ENCODE results near the gene CD248.
"Not testable (repeated sequence)": the region's sequence is repeated elsewhere in the genome, so short reads cannot be mapped to it uniquely, and the experiment has no call there.

Gene CD248

DNA sequence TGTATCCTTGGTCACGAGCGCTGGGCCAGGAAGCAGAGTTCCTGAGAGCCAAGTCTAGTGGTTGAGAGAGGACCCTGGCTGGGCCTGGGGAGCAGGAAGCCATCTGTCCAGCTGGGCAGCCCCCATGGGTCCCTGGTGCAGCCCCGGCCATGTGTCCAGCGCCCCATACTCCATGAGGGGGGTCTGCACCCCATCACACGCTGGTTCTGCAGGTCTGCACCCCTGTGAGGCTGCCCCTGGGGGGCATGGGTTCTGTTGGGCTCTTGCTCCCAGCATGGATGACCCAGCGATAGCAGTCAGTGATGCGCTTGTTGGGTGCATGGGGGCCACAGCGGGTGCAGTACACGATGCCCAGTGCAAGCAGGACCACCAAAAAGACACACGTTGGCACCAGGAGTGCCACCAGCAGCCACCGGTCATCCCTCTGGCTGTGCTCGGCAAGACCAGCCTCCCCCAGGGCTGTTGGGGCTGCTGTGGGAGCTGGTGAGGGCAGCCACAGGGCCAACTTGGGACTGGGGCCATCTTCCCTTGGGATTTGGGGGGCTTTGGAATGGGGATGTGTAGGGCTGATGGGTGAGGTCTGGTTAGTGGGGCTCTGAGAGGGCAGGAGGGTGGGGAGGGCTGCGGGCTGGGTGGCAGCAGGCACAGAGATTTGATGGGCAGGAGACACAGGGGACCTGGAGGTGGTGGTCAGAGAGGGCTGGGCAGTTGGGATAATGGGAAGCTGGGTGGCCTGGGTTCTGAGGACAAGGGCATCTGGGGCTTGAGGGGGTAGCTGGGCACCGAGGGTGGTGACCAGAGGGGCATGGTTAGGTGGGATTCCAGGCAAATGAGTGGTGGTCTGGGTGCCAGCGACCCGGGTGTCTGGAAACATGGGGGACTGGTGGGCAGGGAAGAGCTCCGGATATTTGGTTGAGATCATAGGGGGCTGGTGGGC lies 2.0 kb downstream of the CD248 start:
- H3K4me3 Mint-ChIP-seq: peak overlapping the region; percentile 5

DNA sequence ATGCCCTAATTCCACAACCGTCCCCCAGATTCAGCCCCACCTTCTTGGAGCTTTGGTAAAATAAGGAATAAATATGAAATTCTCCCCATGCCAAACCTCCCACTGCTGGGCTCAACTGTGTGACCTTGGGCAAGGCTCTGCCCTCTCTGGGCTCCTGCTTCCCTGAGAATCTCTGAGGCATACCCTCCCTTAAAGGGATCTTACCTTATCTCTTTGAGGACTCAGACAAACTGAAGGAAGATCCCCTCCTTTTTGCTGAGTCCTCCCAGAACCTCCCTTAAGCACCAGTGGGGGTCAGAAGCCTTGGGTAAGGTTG lies 2.7 kb downstream of the CD248 start:
- Mint-ChIP-seq H3K36me3 (ENCODE audit: low read depth) (peaks cover 3% of the 10 kb centered on the region), H3K27me3 (ENCODE audit: low read depth) (peaks cover 7% of the 10 kb centered on the region), H3K27ac (peak overlapping the region; percentile 41), H3K4me3 (peak overlapping the region; percentile 53), H3K9me3 (no peaks in the 10 kb centered on the region), H3K4me1 (ENCODE audit: low read depth) (peaks cover 23% of the 10 kb centered on the region)

More for the DNA sequence above, 2.0 kb downstream of the CD248 start:
- Mint-ChIP-seq H3K36me3 (ENCODE audit: low read depth) (peaks cover 3% of the 10 kb centered on the region), H3K27ac (peak overlapping the region; percentile 34), H3K27me3 (ENCODE audit: low read depth) (peaks cover 7% of the 10 kb centered on the region), H3K4me1 (ENCODE audit: low read depth) (peaks cover 25% of the 10 kb centered on the region), H3K9me3 (no peaks in the 10 kb centered on the region)

DNA sequence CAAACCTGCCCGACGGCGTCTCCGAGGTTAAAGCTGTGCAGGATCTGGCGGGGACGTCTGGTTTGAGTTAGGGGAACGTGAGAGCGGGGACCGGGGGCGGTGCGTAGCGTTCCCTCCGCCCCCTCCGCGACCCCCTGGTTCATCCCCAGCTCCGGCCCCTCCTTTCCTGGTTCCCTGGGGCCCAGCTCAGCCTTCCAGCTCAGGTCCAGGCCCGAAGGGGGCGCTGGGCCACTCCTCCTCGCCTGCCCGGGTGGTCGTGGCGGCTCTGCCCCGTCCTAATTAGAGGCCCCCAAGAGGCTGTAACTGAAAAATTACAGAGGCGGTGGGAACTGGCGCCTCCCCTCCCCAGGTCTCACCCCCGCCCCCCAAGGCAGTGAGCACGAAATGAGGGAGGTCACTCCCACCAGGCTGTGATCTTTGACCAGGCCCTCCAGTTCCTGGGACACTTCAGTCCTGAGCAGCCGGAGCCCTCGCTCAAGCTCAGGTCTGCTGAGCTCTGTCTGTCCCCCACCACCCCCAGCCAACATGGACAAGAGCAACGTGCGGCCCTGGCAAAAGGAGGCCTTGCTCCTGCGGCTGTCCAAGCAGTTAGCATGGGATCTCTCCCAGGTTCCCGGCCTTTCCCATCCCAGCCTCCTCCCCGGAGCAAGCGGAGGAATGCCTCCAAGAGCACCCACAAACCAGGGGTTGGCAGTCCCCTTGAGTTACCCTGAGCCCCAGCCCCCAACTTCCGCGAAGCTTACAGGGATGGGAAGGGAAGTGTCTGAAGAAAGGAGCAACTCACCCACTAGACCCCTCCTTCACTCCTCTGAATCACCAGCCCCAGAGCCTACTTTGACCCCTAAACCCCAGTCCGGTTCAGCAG lies 3.3 kb downstream of the CD248 start:
- H3K36me3 Mint-ChIP-seq (ENCODE audit: low read depth): no peaks in the 10 kb centered on the region
- peaks cover 18% of the 10 kb centered on the region for H3K4me1 Mint-ChIP-seq (ENCODE audit: low read depth)
- H3K4me3 Mint-ChIP-seq: peak overlapping the region; percentile 88
- peak overlapping the region; percentile 93 for H3K27ac Mint-ChIP-seq
- H3K27me3 Mint-ChIP-seq (ENCODE audit: low read depth): peaks cover 4% of the 10 kb centered on the region
- H3K9me3 Mint-ChIP-seq: no peaks in the 10 kb centered on the region

DNA sequence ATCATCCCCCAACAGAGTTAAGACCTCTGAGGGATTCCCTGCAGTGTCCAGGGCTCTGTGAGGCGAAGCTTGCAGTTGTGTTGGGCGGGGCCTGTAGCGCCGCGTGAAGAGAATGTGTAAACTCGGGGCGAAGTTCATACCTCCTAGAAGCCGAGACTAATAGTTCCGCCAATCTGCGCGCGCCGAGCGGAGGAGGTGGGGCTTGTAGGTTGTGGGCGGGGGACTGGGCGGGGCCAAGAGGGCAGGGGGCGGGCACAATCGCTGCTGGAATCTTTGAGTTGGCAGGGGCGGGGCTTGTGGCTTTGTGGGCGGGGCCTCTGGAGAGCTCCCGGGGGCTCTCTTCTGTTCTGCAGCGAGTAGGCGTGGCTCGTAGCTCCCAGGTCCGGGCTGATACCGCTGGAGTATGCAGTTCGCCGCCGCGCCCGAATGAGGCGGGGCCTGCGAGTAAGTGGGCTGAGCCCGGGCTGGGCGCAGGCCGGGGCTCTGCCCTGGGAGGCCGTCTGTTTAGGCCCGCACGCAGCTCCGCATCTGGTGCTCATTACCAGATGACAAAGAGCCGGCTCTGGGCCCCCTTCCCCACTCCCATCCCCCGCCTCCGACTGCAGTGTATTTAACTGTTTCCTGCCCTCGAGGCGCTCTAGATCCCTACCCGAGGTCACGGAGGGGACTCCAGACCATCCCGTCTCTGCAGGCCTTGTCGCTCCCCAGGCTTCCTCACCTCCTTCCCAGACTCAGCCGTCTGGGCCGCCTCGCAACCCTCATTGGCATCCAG lies 4.1 kb downstream of the CD248 start:
- no peaks in the 10 kb centered on the region for H3K36me3 Mint-ChIP-seq (ENCODE audit: low read depth)
- peaks cover 10% of the 10 kb centered on the region for H3K4me1 Mint-ChIP-seq (ENCODE audit: low read depth)
- H3K27ac Mint-ChIP-seq: peak overlapping the region; percentile 93
- no peaks in the 10 kb centered on the region for H3K9me3 Mint-ChIP-seq
- peak overlapping the region; percentile 88 for H3K4me3 Mint-ChIP-seq
- peaks cover 5% of the 10 kb centered on the region for H3K27me3 Mint-ChIP-seq (ENCODE audit: low read depth)

DNA sequence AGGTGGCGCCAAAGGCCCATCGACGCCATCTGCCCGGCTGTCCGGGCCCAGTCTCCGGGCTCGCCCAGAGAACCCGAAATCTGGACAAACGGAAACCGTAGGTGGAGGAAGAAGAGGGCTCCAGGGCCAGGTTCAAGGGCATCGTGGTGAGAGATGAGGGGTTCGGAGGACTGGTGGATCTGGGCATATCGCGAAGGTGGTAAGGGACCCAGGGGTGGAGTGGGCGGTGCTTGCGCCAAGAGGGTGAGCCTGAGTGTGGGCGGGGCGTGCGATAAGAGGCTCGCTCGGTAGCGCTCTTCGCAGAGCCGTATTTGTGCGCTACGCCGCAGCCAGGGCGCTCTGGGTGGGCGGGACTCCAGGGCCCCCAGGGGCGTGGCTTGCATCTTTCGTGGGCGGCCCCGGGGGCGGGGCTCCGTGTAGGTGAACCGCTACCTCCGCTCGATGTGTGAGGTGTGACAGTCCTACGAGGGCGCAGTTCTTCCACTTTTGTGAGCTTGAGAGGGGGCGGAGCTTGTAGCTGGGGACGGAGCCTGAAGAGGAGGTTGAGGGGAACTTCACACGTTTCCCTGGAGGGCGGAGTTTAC lies 4.8 kb downstream of the CD248 start:
- Mint-ChIP-seq H3K27me3 (ENCODE audit: low read depth) (peaks cover 9% of the 10 kb centered on the region), H3K36me3 (ENCODE audit: low read depth) (no peaks in the 10 kb centered on the region), H3K4me1 (ENCODE audit: low read depth) (peaks cover 6% of the 10 kb centered on the region), H3K4me3 (peak overlapping the region; percentile 88), H3K27ac (peak overlapping the region; percentile 93), H3K9me3 (no peaks in the 10 kb centered on the region)

DNA sequence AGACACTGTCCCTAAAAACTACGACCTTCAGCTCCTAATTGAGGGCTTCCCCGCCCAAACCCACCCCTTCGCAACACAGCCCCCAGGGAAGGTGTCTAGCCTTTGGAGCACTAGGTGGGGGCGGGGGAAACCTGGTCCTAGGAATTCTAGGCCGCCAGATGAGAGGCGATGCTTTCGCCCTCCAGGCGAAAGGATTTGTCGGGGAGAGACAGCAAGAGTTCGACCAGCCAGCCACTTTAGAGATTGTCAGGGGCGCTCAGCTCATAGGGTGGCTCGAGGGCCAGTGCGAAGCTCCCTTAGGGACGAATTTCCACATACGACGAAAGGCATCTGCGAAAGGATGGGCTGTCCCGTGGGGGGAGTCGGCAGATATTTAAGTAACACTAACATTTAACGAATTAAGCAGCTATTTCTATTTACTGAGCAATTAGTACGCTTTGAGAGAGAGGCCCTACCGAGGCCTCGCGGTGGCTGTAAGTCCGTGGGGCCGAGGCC lies 5.3 kb downstream of the CD248 start:
- peaks cover 9% of the 10 kb centered on the region for H3K27me3 Mint-ChIP-seq (ENCODE audit: low read depth)
- H3K4me1 Mint-ChIP-seq (ENCODE audit: low read depth): peaks cover 6% of the 10 kb centered on the region
- no peaks in the 10 kb centered on the region for H3K9me3 Mint-ChIP-seq
- no peaks in the 10 kb centered on the region for H3K36me3 Mint-ChIP-seq (ENCODE audit: low read depth)
- peak overlapping the region; percentile 93 for H3K27ac Mint-ChIP-seq
- peak overlapping the region; percentile 88 for H3K4me3 Mint-ChIP-seq

DNA sequence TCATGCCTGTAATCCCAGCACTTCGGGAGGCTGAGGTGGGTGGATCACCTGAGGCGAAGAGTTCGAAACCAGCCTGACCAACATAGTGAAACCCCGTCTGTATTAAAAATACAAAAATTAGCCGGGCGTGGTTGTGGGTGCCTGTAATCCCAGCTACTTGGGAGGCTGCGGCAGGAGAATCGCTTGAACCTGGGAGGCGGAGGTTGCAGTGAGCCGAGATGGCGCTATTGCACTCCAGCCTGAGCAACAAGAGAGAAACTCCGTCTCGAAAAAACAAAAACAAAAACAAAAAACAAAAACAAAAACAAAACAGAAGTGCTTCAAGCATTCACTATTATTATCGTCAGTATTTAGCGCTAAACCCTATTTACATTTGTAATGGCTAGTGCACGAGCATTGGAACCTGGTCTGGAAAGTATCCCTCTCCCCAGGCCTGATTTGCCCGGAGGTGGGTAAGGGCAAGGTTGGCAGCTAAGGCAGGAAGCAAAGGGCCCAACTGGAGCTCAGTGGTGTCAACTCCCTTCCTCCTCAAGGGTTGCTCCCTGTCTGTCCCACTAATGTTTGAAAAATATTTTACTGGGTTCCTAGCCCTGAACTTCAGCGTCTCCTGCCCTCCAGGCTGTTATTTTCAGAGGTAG lies 5.9 kb downstream of the CD248 start:
- H3K4me1 Mint-ChIP-seq (ENCODE audit: low read depth); H3K4me3 Mint-ChIP-seq; H3K9me3 Mint-ChIP-seq; H3K36me3 Mint-ChIP-seq (ENCODE audit: low read depth); H3K27me3 Mint-ChIP-seq (ENCODE audit: low read depth): not testable (repeated sequence)
- peak overlapping the region; percentile 15 for H3K27ac Mint-ChIP-seq

DNA sequence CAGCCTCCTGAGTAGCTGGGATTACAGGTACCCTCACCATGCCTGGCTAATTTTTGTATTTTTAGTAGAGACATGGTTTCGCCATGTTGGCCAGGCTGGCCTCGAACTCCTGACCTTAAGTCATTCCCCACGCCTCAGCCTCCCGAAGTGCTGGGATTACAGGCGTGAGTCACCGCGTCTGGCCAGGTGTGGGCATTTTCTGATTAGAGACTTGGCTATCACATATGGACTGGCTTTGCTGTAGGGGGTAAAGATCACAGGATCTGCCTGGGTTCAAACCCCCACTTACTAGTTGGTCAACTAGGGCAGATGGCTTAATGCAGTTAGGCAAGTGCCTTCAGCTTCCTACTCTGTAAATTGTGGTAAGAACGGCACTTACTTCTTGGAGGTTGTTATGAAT lies 6.5 kb downstream of the CD248 start:
- H3K36me3 Mint-ChIP-seq (ENCODE audit: low read depth): no peaks in the 10 kb centered on the region
- no peak overlapping the region for H3K27ac Mint-ChIP-seq
- H3K27me3 Mint-ChIP-seq (ENCODE audit: low read depth): peaks cover 6% of the 10 kb centered on the region
- H3K4me3 Mint-ChIP-seq: no peak overlapping the region
- peaks cover 6% of the 10 kb centered on the region for H3K4me1 Mint-ChIP-seq (ENCODE audit: low read depth)
- no peaks in the 10 kb centered on the region for H3K9me3 Mint-ChIP-seq

DNA sequence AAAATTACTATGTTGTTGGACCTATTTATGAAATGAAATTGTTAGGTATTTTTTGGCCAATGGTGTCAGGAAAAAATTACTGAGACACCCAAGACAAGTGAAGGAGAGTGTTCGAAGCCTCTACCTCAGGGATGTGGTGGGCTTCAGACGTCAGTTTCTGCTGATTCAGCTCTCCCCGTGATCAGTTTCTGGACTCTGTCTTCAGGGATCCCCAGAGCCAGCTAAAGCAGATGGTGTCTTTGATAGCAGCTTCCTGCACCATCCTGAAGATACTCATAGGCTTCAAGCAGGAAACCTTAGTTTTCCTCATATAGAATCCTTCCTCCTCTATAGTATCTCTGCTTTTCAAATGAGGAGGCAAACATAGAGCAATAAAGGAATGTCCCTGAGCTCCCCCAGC lies 7.4 kb downstream of the CD248 start:
- Mint-ChIP-seq H3K27ac (no peak overlapping the region), H3K4me1 (ENCODE audit: low read depth) (peaks cover 6% of the 10 kb centered on the region), H3K27me3 (ENCODE audit: low read depth) (peaks cover 4% of the 10 kb centered on the region), H3K36me3 (ENCODE audit: low read depth) (no peaks in the 10 kb centered on the region), H3K4me3 (no peak overlapping the region), H3K9me3 (no peaks in the 10 kb centered on the region)

DNA sequence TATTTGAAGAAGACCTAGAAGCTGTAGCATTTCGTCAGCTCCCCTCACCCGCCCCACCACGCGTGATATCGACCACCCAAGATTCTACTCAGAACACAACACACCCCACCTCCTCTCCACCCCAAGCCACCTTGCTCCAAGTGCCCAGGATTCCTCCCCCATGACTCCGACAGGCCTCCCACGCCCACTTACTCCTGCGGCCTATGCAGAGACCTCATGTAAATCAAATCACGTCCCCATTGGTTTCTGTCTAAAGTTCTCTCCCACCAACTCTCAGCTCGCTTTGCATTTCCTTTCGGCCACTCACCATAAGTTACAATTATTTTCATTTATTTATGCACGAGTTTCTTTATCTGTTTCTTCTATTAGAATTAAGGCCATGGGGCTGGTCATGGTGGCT lies 14.2 kb downstream of the CD248 start:
- Mint-ChIP-seq H3K27me3 (ENCODE audit: low read depth) (peaks cover 3% of the 10 kb centered on the region), H3K4me3 (no peak overlapping the region), H3K9me3 (no peaks in the 10 kb centered on the region), H3K36me3 (ENCODE audit: low read depth) (no peaks in the 10 kb centered on the region), H3K27ac (no peak overlapping the region), H3K4me1 (ENCODE audit: low read depth) (no peaks in the 10 kb centered on the region)

DNA sequence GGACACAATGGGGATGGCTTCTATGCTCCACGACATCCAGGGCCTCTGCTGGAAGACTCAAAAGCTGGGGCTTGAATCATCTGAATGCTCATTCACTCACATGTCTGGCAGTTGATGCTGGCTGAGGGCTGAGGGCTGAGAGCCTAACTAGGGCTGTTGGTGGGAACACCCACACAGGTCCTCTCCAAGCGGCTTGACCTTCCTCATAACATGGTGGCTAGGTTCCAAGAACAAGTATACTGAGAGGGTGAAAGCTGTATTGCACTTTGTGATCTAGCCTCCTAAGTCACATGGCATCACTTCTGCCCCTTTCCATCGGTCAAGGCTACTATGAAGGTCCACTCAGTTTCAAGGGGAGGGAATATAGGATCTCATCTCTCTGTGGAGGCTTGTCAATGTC lies 17.7 kb downstream of the CD248 start:
- H3K4me3 Mint-ChIP-seq: no peak overlapping the region
- H3K36me3 Mint-ChIP-seq (ENCODE audit: low read depth): no peaks in the 10 kb centered on the region
- no peak overlapping the region for H3K27ac Mint-ChIP-seq
- H3K4me1 Mint-ChIP-seq (ENCODE audit: low read depth): no peaks in the 10 kb centered on the region
- H3K27me3 Mint-ChIP-seq (ENCODE audit: low read depth): no peaks in the 10 kb centered on the region
- no peaks in the 10 kb centered on the region for H3K9me3 Mint-ChIP-seq

DNA sequence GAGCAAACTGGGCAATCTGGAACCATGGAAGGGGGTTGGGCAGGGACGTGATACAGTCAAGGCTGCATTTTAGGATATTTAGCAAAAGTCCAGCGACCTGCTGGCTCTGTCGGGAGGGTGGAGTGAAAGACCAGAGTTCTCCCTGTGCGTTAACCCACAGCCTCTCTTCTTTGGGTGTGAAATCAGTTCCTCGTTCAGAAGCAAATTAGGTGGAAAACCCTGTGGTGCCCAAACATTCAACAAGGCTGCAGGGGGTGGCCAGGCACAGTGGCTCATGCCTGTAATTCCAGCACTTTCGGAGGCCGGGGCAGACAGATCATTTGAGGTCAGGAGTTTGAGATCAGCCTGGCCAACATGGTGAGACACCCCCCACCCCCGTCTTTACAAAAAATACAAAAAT lies 19.2 kb downstream of the CD248 start:
- no peak overlapping the region for H3K4me3 Mint-ChIP-seq

DNA sequence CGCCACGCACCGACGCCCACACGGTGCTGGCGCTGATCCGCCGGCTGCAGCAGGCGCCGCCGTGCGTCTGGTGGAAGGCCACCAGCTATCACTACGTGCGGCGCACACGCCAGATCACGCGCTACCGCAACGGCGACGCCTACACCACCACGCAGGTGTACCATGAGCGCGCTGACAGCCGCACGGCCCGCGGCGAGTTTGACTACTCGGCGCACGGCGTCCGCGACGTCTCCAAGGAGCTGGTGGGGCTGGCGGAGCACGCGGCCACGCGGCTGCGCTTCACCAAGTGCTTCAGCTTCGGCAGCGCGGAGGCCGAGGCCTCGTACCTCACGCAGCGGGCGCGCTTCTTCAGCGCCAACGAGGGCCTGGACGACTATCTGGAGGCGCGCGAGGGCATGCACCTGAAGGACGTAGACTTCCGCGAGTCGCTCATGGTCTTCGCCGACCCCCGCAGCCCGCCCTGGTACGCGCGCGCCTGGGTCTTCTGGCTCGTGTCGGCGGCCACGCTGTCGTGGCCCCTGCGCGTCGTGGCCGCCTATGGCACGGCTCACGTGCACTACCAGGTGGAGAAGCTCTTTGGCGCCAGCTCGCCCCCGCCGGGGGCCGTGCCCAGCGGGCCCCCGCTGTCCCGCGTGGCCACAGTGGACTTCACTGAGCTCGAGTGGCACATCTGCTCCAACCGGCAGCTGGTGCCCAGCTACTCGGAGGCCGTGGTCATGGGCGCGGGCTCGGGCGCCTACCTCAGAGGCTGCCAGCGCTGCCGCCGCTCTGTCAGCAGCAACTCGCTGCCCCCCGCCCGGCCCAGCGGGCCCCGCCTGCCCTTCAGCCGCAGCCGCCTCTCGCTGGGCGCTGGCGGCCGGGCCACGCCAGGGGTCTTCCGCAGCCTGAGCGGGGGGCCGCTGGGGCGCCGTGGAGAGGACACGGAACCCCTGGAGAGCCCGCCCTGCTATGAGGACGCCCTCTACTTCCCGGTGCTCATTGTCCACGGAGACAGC lies 21.9 kb downstream of the CD248 start:
- Mint-ChIP-seq H3K36me3 (ENCODE audit: low read depth) (no peaks in the 10 kb centered on the region), H3K4me3 (no peak overlapping the region), H3K4me1 (ENCODE audit: low read depth) (peaks cover 13% of the 10 kb centered on the region), H3K9me3 (no peaks in the 10 kb centered on the region), H3K27ac (no peak overlapping the region), H3K27me3 (ENCODE audit: low read depth) (peaks cover 26% of the 10 kb centered on the region)

More for the DNA sequence above, 19.2 kb downstream of the CD248 start:
- peaks cover 3% of the 10 kb centered on the region for H3K4me1 Mint-ChIP-seq (ENCODE audit: low read depth)
- H3K27me3 Mint-ChIP-seq (ENCODE audit: low read depth): peaks cover 11% of the 10 kb centered on the region
- no peaks in the 10 kb centered on the region for H3K36me3 Mint-ChIP-seq (ENCODE audit: low read depth)
- no peaks in the 10 kb centered on the region for H3K9me3 Mint-ChIP-seq
- no peak overlapping the region for H3K27ac Mint-ChIP-seq

Measured in T-helper 1 cell treated with Interleukin-12 subunit alpha and Interleukin-12 subunit beta and Interleukin-4 antibody, amounts not matched to agents 30 μg/mL and 1 μg/mL, for 36 hours (primary cell).